CD4-positive, alpha-beta T cell treated with Interleukin-15 for 1 hour (primary cell): ENCODE results near the gene BROX.

Source experiments
- DNase-seq: peaks from one replicate; pipeline ENCODE4 v3.0.0-alpha.2; 2020

Gene BROX

GRCh38 chr1:222781251-222781650, 68.9 kb downstream of the BROX start:
- no peak for DNase-seq

- DNase-seq = no peak
These were observed 70.7 kb downstream of the BROX start for GRCh38 chr1:222783051-222783450.

- no peak for DNase-seq
These were observed 72.0 kb downstream of the BROX start for GRCh38 chr1:222784371-222784770.
